Esophagus squamous epithelium (tissue), 5 donors: ENCODE results near the gene FAM135A. TPM values are rescaled to one million over a fixed set of nuclear protein-coding genes. Genes with fewer than 3 reads are reported as not detected.

ENCODE experiments used
- DNase-seq: peaks from one replicate; lab custom pipeline; 2025; lab: John Stamatoyannopoulos, UW
- H3K27ac ChIP-seq, 4 donors: fragments of 200-600 bp; sonication (generic); one replicate each; pipeline ENCODE4 v1.5.1; 2016 to 2019; ENCODE audit warnings: mild to moderate bottlenecking in 1 of 4
- H3K27me3 ChIP-seq, 4 donors: fragments of 200-600 bp; sonication (generic); 1 replicate in 3 of 4; 2 replicates in 1 of 4; pipeline versions ENCODE4 v1.5.1 to v1.6.0; 2017 to 2021; ENCODE audit warnings: antibody characterized with exemption in 1 of 4
- H3K36me3 ChIP-seq, 3 donors: fragments of 200-600 bp; sonication (generic); one replicate each; pipeline ENCODE4 v1.5.1; 2016 to 2019
- H3K4me1 ChIP-seq, 3 donors: fragments of 200-600 bp; sonication (generic); one replicate each; pipeline ENCODE4 v1.5.1; 2017 to 2019
- H3K4me3 ChIP-seq, 4 donors: fragments of 200-600 bp; sonication (generic); 1 replicate in 3 of 4; 2 replicates in 1 of 4; pipeline ENCODE4 v1.5.1; 2016 to 2019; ENCODE audit warnings: mild to moderate bottlenecking in 2 of 4, moderate library complexity in 1 of 4
- H3K9me3 ChIP-seq, 3 donors: fragments of 200-600 bp; sonication (generic); one replicate each; pipeline ENCODE4 v1.5.1; 2016 to 2019
- POLR2A ChIP-seq, 4 donors: fragments of 450-650 bp; IDR thresholded peaks; one replicate each; pipeline ENCODE4 v1.6.1; 2017; ENCODE audit warnings: antibody characterized with exemption in 4 of 4, mild to moderate bottlenecking in 4 of 4, moderate library complexity in 3 of 4
- WGBS, 2 donors: methylation state at CpG; one replicate each; pipeline ENCODE4 v1.1.5; 2018; 5-methylcytosine and 5-hydroxymethylcytosine counted together
- intact Hi-C: fragments of 100-400 bp; cut with DNase I; formaldehyde crosslinking; loops from one replicate; pipeline ENCODE4 v1.15.0; 2022
- total RNA-seq, 4 donors: library from RNA; depleted of rRNA; stranded (reverse); fragments of >200 nt; gene quantifications; one replicate each; pipeline ENCODE4 v1.1.0, GENCODE V29; 2016
- TF ChIP-seq, protein P1 (sequence below), 6 experiments: fragments of 450-650 bp in 4 of 6; fragments of 200-600 bp in 2 of 6; sonication (generic) in 2 of 6; IDR thresholded peaks; one replicate each; pipeline ENCODE4 v1.5.1; 2016 to 2019; ENCODE audit warnings: antibody characterized with exemption in 6 of 6, mild to moderate bottlenecking in 4 of 6, moderate library complexity in 4 of 6
- donor health status: DM: yes; HTN: yes; CAD: no.

FAM135A gene
- 100 to 1,000 TPM in 3 of 4 donors, 10 to 100 TPM in 1; 81.4 to 142 (median 120) TPM for total RNA-seq

DNA sequence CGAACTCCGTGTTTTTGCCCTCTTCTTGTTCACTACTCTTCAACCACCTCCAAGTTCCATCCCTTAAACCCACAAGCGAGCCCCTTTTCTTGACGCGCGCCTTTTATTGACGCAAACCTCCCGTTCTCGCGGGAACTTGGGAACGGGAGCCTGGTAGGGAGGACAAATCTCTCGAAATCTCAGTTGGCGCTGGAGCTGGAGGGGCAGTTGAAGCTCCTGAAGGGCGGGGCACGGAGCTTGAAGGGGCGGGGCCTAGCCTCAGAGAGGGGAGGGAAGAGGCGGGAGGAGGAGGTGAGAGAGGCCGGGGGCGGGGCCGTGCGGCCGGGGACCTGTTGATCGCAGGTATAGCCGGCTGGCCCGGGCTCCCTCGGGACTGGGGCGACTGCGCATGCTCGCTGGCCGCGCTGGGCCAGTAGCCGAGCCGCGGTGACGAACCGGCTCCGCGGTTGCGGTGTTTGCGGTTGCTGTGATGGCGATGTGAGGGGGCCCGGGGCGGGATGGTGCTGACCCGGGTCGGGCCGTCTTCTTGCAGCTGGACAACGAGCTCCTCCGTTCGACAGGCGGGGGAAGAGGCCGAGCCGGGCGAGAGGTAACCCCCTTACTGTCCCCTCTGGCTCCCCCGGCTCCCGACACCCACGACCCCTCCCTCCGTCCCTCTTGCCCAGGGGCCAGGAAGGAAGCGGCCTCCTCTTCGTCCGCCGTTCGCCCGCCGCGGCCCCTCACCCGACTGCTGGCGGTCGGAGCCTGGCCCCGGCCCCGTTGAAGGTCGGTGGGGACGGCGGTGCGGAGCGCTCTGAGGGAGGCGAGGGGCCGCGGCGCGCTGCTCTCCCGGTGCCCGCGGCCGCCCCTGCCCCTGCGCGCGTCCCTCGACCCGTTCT, at the start of gene FAM135A:
TSS of gene FAM135A (plus strand) at position 395 of the 878 bp plus-strand sequence. CDS start 14,835 bp downstream, outside the sequence.
- H3K27ac ChIP-seq: peak within 1 kb of the TSS; percentile 92 to 96 (median 94)
- no peaks in the 10 kb centered on the region for H3K9me3 ChIP-seq
- WGBS, 2 donors: 0% methylated on average over 12 to 21 of the region's 89 CpGs
- H3K4me1 ChIP-seq: peaks cover 0 to 35% (median 7%) of the 10 kb centered on the region in 3 donors
- TF ChIP-seq POLR2A (IDR thresholded peaks at IDR 0.05): peak in 3 of 4 donors; percentile 31 to 82 (median 31)
- TF ChIP-seq, protein P1, sequence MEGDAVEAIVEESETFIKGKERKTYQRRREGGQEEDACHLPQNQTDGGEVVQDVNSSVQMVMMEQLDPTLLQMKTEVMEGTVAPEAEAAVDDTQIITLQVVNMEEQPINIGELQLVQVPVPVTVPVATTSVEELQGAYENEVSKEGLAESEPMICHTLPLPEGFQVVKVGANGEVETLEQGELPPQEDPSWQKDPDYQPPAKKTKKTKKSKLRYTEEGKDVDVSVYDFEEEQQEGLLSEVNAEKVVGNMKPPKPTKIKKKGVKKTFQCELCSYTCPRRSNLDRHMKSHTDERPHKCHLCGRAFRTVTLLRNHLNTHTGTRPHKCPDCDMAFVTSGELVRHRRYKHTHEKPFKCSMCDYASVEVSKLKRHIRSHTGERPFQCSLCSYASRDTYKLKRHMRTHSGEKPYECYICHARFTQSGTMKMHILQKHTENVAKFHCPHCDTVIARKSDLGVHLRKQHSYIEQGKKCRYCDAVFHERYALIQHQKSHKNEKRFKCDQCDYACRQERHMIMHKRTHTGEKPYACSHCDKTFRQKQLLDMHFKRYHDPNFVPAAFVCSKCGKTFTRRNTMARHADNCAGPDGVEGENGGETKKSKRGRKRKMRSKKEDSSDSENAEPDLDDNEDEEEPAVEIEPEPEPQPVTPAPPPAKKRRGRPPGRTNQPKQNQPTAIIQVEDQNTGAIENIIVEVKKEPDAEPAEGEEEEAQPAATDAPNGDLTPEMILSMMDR (IDR thresholded peaks at IDR 0.05): no peak
- intact Hi-C loops: no loop called here
- peak within 1 kb of the TSS; percentile 71 to 98 (median 86) for H3K4me3 ChIP-seq
- H3K27me3 ChIP-seq: no peaks in the 10 kb centered on the region
- DNase-seq: peak; percentile 84
- H3K36me3 ChIP-seq: peaks cover 0 to 14% (median 0%) of the 10 kb centered on the region in 3 donors

DNA sequence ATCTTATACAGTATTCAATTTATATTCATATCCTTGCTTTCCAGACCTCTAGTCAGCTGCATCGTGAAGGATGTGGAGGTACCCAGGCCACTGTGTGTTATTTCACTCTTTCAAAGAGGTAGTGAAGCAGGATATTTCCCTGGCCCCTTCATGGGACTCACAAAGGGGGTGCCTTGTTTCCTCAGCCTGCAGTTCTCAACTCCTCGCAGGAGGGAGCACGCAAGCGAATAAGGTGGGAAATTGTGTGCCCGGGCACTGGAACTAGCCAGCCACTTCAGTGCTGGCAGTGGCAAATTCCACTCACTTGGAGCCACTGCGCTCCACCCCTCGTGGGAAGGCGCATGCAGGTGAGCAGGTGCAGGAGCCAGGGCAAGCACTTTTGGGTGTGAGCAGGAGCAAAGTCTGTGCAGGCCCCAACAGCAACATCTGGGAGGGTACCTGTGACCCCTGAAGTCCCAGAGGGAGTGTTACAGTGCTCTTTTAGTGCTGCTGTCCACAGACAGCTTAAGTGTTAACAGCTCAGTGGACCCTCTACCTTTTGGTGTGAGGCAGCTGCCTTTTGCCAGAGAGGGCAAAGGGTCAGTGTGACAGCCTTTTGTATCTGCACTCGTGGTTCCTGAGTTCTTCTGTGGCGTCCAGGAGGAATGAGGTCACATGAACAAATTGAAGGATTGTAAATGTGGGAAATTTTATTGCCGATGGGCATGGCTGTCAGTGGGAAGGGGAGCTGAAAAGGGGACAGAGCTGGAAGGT, 49.4 kb upstream of the FAM135A start:
- no peaks in the 10 kb centered on the region for H3K4me1 ChIP-seq
- intact Hi-C loops: loop anchor here (10.0 kb wide), 1 partner anchor 149 kb away; no protein-coding TSS in a partner anchor
- H3K4me3 ChIP-seq: no peak overlapping the region
- H3K27me3 ChIP-seq: peaks cover 0 to 9% (median 0%) of the 10 kb centered on the region in 4 donors
- no peak for DNase-seq
- H3K9me3 ChIP-seq: no peaks in the 10 kb centered on the region
- 69 to 73% methylated on average over 2 to 9 of the region's 11 CpGs for WGBS, 2 donors
- no peaks in the 10 kb centered on the region for H3K36me3 ChIP-seq
- TF ChIP-seq POLR2A (IDR thresholded peaks at IDR 0.05): no peak
- TF ChIP-seq, protein P1 (IDR thresholded peaks at IDR 0.05): no peak
- no peak overlapping the region for H3K27ac ChIP-seq

DNA sequence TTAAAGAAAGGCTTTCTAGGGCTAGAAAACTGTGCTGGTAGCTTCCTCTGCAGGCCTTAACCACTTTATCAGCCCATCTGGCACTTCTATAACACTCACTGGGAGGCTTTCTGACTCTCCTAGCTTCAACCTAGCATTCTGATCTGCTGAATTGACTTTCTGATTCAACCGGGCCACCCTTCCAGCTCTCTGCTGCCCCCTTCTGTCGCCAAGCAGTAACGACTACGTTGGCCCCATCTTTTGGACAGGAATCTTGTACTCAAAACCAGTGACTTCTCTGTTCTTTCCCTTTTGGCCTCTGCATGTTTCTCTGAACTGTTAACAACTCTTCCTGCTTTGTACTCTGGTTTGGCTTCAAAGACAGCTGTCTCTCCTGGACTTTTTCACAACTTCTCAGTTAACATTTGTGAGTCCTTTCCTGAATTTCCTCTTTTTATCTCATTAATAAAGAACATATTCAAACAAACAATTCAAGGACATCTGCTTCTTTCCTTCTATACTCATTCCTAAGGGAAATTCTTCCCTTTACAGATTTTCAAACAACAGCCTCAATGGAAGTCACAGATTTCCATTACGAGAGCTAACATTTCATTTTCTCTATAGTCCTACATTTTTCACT, 43.9 kb upstream of the FAM135A start:
- TF ChIP-seq, protein P1 (IDR thresholded peaks at IDR 0.05): peak; percentile 72 to 90 (median 88)
- no peak for TF ChIP-seq POLR2A (IDR thresholded peaks at IDR 0.05)
- Histone ChIP-seq H3K4me3 (no peak overlapping the region), H3K4me1 (peaks cover 0 to 27% (median 4%) of the 10 kb centered on the region in 3 donors), H3K27ac (no peak overlapping the region), H3K9me3 (no peaks in the 10 kb centered on the region), H3K27me3 (peaks cover 0 to 2% (median 0%) of the 10 kb centered on the region in 4 donors), H3K36me3 (no peaks in the 10 kb centered on the region)
- WGBS, 2 donors: 14 to 17% methylated on average over 5 of the region's 5 CpGs
- intact Hi-C loops: loop anchor here (10.0 kb wide), 1 partner anchor 155 kb away; no protein-coding TSS in a partner anchor
- DNase-seq: no peak

DNA sequence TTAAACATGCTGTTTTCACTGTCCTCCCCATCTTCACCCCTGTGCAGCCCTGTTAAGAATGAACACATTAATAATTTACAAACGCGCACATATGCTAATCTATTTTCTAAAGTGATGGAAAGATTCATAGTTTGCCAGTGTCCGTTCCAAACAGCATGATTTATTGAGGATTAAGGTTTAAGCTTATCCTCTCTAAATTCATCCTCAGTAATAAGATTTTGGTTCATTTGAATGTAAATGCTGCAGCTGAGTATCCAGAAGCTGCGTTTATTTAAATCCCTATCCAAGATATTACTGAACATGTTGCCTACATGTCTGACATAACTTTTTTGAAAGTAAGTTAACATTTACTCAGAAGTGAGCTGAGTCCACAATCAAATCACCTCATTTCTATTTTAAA, 42.8 kb upstream of the FAM135A start:
- Histone ChIP-seq H3K9me3 (no peaks in the 10 kb centered on the region), H3K27me3 (no peaks in the 10 kb centered on the region), H3K36me3 (no peaks in the 10 kb centered on the region), H3K4me3 (no peak overlapping the region), H3K4me1 (peaks cover 0 to 27% (median 4%) of the 10 kb centered on the region in 3 donors), H3K27ac (no peak overlapping the region)
- 65 to 74% methylated on average over 4 of the region's 4 CpGs for WGBS, 2 donors
- DNase-seq: no peak
- intact Hi-C loops: no loop called here
- TF ChIP-seq POLR2A (IDR thresholded peaks at IDR 0.05): no peak
- TF ChIP-seq, protein P1 (IDR thresholded peaks at IDR 0.05): no peak
